Left forelimb (tissue), 1 donor: Measurements from ENCODE around the gene GMIP.

ENCODE experiments used
- DNase-seq: peaks from one replicate; pipeline ENCODE4 v3.0.0-alpha.2; 2018; ENCODE audit warnings: low spot score

Gene GMIP

DNA sequence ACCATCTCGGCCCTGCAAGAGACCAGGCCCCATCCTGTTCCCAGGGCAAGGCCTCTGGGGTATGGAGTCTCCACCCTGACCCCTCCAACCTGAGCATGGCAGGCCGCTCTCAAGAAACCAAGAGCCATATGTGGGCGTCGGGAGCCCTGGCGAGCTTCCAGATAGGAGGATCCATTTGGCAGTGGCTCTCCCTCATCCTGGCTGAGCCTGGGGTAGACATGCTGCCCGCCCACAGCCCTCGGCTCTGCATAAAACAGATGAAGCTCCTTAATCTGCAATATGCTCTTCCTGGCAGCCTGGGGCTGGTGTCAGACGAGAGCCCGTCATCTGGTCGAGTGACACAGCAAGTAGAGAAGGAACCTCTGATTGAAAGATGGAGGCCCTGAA is 13.9 kb upstream of the GMIP start:
- DNase-seq: no peak

DNA sequence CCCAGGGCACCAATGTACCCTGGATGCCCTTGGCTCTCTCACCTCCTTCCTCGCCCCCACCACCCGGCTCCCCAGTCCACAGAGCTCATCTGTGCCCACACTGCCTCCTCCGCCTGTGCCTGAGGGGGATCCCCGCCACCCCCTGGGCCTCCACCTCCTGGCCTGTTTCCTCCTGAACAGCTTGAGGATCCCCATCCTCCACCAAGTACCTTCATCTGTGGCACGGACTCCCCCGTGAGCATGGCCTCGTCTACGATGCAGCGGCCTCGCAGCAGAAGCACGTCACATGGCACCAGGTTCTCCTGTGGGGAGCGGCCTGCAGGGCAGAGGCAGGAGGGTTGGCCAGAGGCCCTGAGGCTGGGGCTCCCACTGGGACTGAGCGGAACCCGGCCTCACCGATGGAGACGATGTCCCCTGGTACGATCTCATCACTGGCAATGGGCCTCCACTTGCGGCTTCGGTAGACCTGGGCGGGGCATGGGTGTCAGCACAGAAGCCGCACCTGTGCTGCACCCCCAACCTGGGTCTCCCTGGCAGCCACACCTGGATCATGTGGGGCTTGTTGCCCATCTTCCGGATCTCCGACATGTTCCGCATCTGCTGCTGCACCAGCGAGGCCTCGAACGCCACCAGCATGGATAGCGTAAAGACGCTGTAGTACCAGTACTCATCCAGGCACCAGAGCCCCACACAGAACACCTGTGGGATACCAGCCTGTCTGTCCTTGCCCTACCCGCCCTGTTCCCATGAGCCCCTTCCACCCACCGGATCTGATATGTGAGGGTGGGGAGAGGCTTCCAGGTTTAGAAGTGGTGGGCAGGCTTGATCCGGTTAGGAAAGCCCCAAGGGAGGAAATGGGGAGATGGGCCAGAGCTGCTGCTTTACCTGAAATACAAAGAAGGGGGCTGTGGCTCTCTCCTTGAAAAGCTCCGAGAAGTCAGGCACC is 13.3 kb upstream of the GMIP start:
- peak; percentile 62 for DNase-seq

GRCh38 chr19:19655641-19656343 is 12.3 kb upstream of the GMIP start:
- no peak for DNase-seq

DNA sequence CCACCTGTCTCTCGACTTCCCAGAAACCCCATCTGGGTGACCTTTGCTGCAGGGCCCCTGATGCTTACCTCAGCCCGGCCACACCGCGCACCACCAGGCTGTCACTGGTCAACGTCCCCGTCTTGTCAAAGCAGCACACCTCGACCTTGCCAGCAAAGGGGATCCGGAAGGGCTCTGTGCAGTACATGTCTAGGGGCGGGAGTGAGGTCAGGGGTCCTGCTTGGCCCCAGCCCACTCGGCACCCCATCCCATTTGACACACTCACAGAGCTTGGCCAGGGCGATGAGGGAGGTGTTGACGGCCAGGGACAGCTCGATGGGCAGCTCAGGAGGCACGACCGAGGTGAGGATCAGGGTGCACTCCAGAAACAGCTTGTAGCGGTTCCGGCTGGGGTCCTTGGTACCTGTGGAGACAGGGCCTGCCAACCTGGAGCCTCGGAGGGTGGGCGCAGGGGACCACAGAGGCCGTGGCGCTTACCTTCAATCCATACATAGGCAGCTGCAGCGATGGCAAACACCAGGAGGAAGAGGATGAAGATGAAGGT is 11.7 kb upstream of the GMIP start:
- no peak for DNase-seq

- DNase-seq: no peak
Measured at GRCh38 chr19:19654441-19654840, 11.0 kb upstream of the GMIP start.

GRCh38 chr19:19653597-19654147 is 10.2 kb upstream of the GMIP start:
- no peak for DNase-seq

DNA sequence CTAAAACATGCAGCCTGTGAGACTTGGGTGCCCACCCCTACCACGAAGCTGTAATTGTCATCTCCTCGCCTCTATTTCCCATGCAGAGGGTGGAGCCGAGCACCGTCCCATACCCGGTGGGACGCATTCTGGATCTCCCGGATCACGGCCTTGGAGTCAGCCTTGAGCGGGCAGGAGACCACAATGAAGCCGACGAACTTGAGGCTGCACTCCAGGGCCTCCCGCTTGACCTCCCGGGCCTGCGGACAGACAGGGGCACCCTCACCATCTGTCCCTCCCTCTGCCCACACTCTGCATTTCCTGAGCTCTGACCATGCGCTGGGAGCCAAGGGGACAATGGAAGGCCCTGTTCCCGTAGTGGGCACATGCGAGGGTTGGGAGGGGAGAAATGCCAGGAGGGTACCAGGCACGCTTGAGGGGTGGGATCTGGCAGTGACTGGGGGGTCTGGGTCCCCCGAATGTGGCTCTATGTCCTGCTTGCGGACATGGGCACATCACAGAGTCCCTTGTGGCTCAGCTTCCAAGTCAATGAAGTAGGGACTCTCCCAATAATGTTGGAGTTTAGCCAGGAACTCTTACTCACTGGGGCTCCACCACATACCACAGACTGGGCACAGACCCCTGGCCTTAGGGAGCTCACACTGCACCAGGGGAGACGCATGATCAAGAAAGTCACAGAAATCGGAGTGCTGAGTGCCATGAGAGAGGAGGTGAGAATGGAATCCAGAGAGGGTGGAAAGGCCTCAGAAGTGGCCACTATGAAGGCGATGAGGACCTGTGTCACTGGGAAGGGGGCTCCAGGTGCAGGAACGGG is 9.2 kb upstream of the GMIP start:
- peak; percentile 65 for DNase-seq

GRCh38 chr19:19651076-19651475 is 7.6 kb upstream of the GMIP start:
- peak; percentile 64 for DNase-seq

- DNase-seq: no peak
Measured at GRCh38 chr19:19650331-19650730, 6.9 kb upstream of the GMIP start.

GRCh38 chr19:19649580-19649995 is 6.1 kb upstream of the GMIP start:
- DNase-seq: no peak

DNA sequence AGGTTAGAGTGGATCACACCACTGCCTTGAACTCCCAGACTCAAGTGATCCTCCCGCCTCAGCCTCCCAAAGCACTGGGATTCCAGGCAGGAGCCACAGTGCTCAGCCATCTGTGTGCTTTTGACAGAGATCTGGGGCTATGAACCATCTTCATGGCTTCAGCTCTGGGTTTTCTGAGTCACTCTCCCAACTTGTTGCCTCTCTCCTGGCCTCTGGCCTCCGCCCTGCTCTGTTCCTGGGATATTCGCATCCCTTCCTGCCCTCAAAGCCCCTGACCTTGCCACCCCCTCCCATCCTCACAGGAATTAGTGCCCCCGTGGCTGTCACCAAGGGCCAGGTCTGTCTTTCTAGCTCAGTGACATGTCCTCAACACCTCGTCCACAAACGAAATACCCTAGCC is 5.7 kb upstream of the GMIP start:
- DNase-seq: no peak

DNA sequence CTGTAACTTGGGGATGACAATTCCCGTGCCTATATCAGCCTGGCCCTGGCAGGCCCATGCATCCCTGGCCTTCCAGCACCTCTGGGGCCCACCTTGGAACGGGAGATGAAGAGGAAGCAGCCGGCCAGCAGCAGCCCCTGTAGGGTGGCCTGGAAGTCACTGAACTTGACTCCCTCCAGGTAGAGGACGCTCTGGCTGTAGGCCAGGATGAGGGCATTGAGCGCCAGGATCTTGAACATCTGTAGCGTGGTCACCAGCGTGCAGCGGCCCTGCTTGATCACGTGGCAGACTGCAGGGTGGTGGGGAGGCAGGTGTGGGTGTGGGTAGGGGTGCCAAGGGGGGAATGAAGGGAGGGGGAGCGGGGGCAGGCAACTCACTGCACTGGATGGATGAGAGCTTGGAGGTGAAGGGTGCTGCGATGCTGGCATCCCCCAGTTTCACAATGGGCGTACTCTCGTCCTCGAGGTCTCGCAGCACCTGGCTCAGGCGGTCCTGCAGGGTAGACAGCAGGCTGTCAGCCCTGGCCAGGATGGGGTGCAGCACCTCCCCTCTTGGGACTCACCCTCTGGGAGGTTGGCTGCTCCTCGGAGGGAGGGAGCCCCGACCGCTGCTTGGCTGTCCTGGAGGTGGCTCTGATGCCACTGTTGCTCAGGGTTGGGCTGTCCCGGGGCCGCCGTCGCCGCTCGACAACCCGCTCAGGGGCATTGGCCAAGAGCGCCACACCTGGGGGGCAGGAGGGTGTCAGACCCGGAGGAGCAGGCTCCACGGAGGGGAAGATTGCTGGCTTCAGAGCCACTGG is 3.8 kb upstream of the GMIP start:
- no peak for DNase-seq

DNA sequence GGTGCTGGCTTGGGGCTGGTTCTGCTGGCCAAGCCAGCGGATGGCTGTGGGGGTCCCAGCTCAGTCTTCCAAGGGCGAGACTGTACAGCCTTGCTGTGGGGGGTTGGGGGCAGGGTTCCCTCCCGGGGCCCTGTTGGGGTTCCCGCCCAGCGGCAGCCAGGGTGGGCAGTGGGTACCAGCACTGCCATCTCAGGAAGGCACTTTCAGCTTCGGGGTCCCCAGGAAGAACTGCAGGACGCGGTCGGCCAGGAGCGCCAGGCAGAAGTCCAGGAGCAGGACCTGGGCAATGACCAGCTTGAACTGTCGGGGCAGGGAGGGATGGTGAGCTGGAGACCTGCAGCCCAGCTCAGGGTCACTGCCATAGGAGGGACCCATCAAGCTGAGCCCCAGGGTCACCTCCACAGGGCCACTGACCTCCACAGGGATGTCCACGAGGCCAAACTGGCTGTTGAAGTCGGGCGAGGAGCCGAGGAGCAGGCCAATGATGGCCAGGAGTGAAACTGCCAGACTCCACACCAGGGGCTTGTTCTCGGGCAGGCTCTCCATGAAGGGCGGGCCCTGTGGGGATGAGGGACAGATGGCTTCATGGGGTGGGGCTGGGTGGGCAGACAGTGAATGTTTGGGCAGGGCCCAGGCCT is 1.9 kb upstream of the GMIP start:
- DNase-seq: no peak

DNA sequence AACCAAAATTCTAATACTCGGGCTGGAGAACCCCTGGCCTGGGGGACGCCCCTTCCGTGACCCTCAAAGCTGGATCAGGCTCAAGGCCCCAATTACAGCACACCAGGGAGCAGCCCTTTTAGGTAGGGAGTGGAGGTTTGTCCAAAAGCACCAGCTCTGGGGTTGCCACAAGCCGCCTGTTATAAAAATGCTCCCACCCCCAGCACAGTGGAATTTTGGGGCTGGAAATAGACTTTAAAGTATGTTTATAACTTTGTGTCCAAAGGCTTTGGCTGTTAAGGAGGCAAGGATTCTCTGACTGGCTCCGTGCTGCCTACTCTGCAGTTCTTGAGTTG is 564 bp upstream of the GMIP start:
- no peak for DNase-seq

GRCh38 chr19:19642506-19643157 is 825 bp downstream of the GMIP start:
- no peak for DNase-seq

DNA sequence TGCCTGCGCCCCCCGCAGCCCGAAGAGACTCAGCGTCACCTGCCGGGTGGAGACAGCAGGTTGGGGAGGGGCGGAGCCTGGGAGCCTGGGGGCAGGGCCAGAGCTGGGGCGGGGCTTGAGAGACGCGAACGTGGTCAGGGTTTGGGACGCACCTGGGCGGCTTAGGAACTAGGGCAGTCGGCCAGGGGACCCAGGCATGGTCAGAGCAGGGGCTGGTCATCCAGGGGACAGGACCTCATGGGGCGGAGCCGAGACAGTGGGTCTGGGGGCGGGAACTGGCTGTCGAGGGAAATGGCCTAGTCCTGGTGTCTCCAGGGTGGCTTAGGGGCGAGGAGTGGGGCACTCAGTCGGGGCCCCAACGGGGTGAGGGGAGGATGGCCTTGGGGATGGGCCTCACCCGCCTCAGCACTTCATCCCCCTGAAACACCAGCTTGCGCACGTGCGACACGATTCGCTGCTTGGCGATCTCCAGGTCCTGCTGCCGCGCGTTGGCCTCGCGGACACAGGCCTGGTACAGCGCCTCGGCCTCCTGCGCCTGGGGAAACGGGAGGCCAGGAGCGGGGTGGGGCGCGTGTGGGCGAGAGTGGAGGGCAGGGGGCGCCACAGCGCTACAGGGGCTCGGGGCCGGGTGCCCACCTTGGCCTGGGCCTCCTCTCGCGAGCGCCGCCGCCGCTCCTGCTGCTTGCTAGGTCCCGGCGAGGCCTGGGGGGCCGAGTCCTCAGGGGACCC is 5.8 kb downstream of the GMIP start:
- DNase-seq: no peak

DNA sequence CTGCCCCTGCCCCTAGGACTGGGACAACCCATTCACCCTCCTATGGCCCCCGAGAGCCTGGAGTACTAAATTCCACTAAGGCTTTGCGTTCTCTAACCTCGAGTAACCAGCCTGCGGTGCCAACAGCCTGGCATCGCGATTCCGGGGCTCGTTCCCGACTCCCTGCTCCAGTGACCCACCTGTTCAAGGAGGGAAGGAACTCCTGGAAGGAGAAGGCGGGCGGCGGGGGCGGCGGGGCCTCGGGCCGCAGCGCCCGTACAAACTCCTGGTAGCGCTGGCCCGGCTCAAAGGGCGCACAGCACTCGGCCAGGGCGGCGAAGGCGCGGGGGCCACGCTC is 6.3 kb downstream of the GMIP start:
- DNase-seq: no peak

DNA sequence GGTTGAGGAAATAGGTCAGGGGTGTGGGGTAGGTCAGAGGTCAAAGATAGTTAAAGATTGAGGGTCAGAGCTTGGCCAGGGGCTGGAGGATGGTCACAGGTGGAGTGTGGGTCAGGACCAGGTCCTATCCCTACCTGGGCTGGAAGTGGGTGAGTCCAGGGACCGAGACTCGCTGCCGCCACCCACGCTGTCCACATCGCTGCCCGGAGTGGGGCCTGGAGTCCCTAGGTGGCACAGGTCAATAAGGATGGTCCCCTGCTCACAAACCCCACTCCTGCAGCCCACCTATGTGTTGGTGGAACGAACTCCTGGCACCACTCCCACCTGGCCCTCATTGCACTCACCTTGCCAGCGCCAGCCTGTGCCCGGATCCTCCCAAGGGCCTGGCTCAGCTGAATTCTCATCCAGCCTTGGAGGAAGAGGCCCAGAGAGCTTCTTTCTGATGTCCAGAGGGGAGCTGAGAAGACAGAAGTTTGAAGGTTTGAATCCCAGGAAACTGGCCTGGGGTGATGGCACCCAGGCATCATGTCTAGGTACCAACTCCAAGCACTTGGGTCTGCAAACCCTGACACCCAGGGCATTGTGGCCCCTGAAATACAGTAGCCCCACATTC is 6.8 kb downstream of the GMIP start:
- DNase-seq: peak; percentile 61

GRCh38 chr19:19635313-19635702 is 8.1 kb downstream of the GMIP start:
- DNase-seq: no peak
